IMR-90 (cell line): Measurements from ENCODE around the gene ABCA4. TPM values are rescaled to one million over a fixed set of nuclear protein-coding genes. Genes with fewer than 3 reads are reported as not detected.

Experiments used
- ATAC-seq: fragments of 200-7000 bp; cut with Tn5 transposase; 2 replicates; pipeline ENCODE4 v1.9.1; 2020; ENCODE audit warnings: low read depth, mild to moderate bottlenecking, moderate library complexity
- BruUV-seq: library from RNA; stranded (reverse); fragments of 400-500 nt; replicated peaks from 2 replicates; lab custom pipeline; 2021; lab: Mats Ljungman, UMichigan
- CTCF ChIA-PET: fragments of 300-600 bp; formaldehyde crosslinking; extraction: SDS; loops from one replicate; lab custom pipeline; 2021; ENCODE audit warnings: antibody characterized with exemption; lab: Yijun Ruan, JAX
- POLR2A ChIA-PET: fragments of 300-600 bp; sonication (Branson Sonifier 250); formaldehyde crosslinking; loops from one replicate; lab custom pipeline; 2022; ENCODE audit warnings: antibody characterized with exemption; ENCODE audit not compliant: unreplicated experiment; lab: Charles Lee
- DNase-seq: peaks from one replicate; pipeline ENCODE4 v3.0.0; 2013
- H2AFZ ChIP-seq: replicated peaks from 2 replicates; pipeline ENCODE3; 2013; ENCODE audit warnings: low read length, mild to moderate bottlenecking; ENCODE audit not compliant: poor library complexity
- H2AK5ac ChIP-seq: 2 replicates; pipeline ENCODE4 v1.6.1; 2013; ENCODE audit warnings: low read depth, low read length, inconsistent platforms
- H2AK9ac ChIP-seq: replicated peaks from 2 replicates; pipeline ENCODE3; 2013; ENCODE audit warnings: mild to moderate bottlenecking, low read depth, low read length, moderate library complexity; ENCODE audit not compliant: poor library complexity
- H2BK120ac ChIP-seq: 2 replicates; pipeline ENCODE4 v1.6.1; 2013; ENCODE audit warnings: low read depth, low read length, inconsistent platforms
- H2BK15ac ChIP-seq: 3 replicates; pipeline ENCODE4 v1.6.1; 2013; ENCODE audit warnings: low read depth, low read length, inconsistent platforms
- H2BK20ac ChIP-seq: 2 replicates; pipeline ENCODE4 v1.6.1; 2013; ENCODE audit warnings: low read depth, mild to moderate bottlenecking, inconsistent platforms, low read length, moderate library complexity
- H2BK5ac ChIP-seq: 2 replicates; pipeline ENCODE4 v1.6.1; 2013; ENCODE audit warnings: mild to moderate bottlenecking, low read depth, low read length, inconsistent platforms; ENCODE audit not compliant: poor library complexity, severe bottlenecking
- H3K14ac ChIP-seq: replicated peaks from 2 replicates; pipeline ENCODE4 v1.6.1; 2013; ENCODE audit warnings: low read depth, low read length, inconsistent platforms
- H3K18ac ChIP-seq: 2 replicates; pipeline ENCODE4 v1.6.1; 2013; ENCODE audit warnings: low read depth, low read length, control low read depth
- H3K23ac ChIP-seq: 2 replicates; pipeline ENCODE4 v1.6.1; 2013; ENCODE audit warnings: low read depth, low read length, inconsistent platforms
- H3K27ac ChIP-seq: 2 replicates; pipeline ENCODE4 v1.5.1; 2013; ENCODE audit warnings: mild to moderate bottlenecking, control low read depth, low read length; ENCODE audit not compliant: insufficient read depth
- H3K27me3 ChIP-seq: 2 replicates; pipeline ENCODE4 v1.6.1; 2013; ENCODE audit warnings: low read length; ENCODE audit not compliant: control insufficient read depth, insufficient read depth
- H3K36me3 ChIP-seq: 2 replicates; pipeline ENCODE4 v1.6.1; 2013; ENCODE audit warnings: low read length, mixed read lengths; ENCODE audit not compliant: control insufficient read depth, insufficient read depth
- H3K4ac ChIP-seq: 2 replicates; pipeline ENCODE4 v1.6.1; 2013; ENCODE audit warnings: low read depth, low read length, inconsistent platforms
- H3K4me1 ChIP-seq: 2 replicates; pipeline ENCODE4 v1.6.1; 2013; ENCODE audit warnings: low read length, mixed read lengths; ENCODE audit not compliant: control insufficient read depth, insufficient read depth
- H3K4me2 ChIP-seq: 2 replicates; pipeline ENCODE4 v1.6.1; 2013; ENCODE audit warnings: low read depth, mild to moderate bottlenecking, control low read depth, low read length, moderate library complexity
- H3K4me3 ChIP-seq: 2 replicates; pipeline ENCODE4 v1.5.1; 2013; ENCODE audit warnings: low read depth, mild to moderate bottlenecking, control low read depth, low read length, moderate library complexity; ENCODE audit not compliant: insufficient read depth
- H3K56ac ChIP-seq: 2 replicates; pipeline ENCODE4 v1.6.1; 2013; ENCODE audit warnings: low read length, inconsistent platforms; ENCODE audit not compliant: insufficient read depth; ENCODE audit errors: extremely low read depth
- H3K79me1 ChIP-seq, 2 experiments: 2 replicates each; pipeline ENCODE4 v1.6.1; 2013; ENCODE audit warnings: low read length in 2 of 2, inconsistent platforms in 1 of 2, low read depth in 1 of 2
- H3K9ac ChIP-seq: 2 replicates; pipeline ENCODE4 v1.6.1; 2013; ENCODE audit warnings: low read depth, low read length, control low read depth
- H3K9me1 ChIP-seq: 2 replicates; pipeline ENCODE4 v1.6.1; 2013; ENCODE audit warnings: low read length, inconsistent platforms; ENCODE audit not compliant: insufficient read depth
- H3K9me3 ChIP-seq: 2 replicates; pipeline ENCODE4 v1.6.1; 2013; ENCODE audit warnings: low read length; ENCODE audit not compliant: control insufficient read depth, insufficient read depth
- H4K20me1 ChIP-seq: 2 replicates; pipeline ENCODE4 v1.6.1; 2013; ENCODE audit warnings: low read length, inconsistent platforms; ENCODE audit not compliant: insufficient read depth
- H4K5ac ChIP-seq: 2 replicates; pipeline ENCODE4 v1.6.1; 2013; ENCODE audit warnings: mild to moderate bottlenecking, low read depth, low read length, control low read depth
- H4K8ac ChIP-seq, 2 experiments: 2 replicates each; pipeline ENCODE4 v1.6.1; 2013; ENCODE audit warnings: low read depth in 2 of 2, low read length in 2 of 2, control low read depth in 1 of 2, inconsistent platforms in 1 of 2
- H4K91ac ChIP-seq: 2 replicates; pipeline ENCODE4 v1.6.1; 2013; ENCODE audit warnings: low read depth, low read length, inconsistent platforms; ENCODE audit not compliant: insufficient read depth
- MAFK ChIP-seq: IDR thresholded peaks from 2 replicates; pipeline ENCODE4 v1.6.1; 2012; ENCODE audit warnings: low read depth, low read length, improper control_type of control experiment
- RAD21 ChIP-seq: IDR thresholded peaks from 2 replicates; pipeline ENCODE4 v1.6.1; 2012; ENCODE audit warnings: low read length, improper control_type of control experiment
- WGBS, 2 experiments: methylation state at CpG; one replicate each; pipeline versions ENCODE4 v1.1.5 to v1.1.7; 2013; ENCODE audit warnings: missing lambda C conversion rate in 2 of 2; ENCODE audit not compliant: insufficient read length in 1 of 2; ENCODE audit errors: extremely low coverage in 2 of 2; 5-methylcytosine and 5-hydroxymethylcytosine counted together
- dilution Hi-C: fragments of 300-500 bp; cut with HindIII; formaldehyde crosslinking; loops from one replicate; pipeline ENCODE4 v1.14.3; 2018; ENCODE audit warnings: low sequenced_read_pairs; ENCODE audit not compliant: unreplicated experiment
- in situ Hi-C: fragments of 300-500 bp; cut with MboI; formaldehyde crosslinking; loops from 3 replicates; pipeline ENCODE4 v1.14.3; 2019; ENCODE audit warnings: low sequenced_read_pairs, inconsistent platforms, mixed read lengths
- intact Hi-C: fragments of 100-400 bp; cut with micrococcal nuclease; formaldehyde crosslinking; loops from 2 replicates; pipeline ENCODE4 v1.10.0; 2022
- polyA plus RNA-seq, 3 experiments: library from polyadenylated mRNA; depleted of rRNA; stranded (reverse); fragments of >200 nt; gene quantifications; 2 replicates each; pipeline ENCODE4 v1.2.3, GENCODE V29; 2012; ENCODE audit warnings: low replicate concordance in 1 of 3
- total RNA-seq: library from RNA; depleted of rRNA; stranded (reverse); fragments of >200 nt; gene quantifications from 2 replicates; pipeline ENCODE4 v1.2.3, GENCODE V29; 2012

Gene ABCA4
- total and polyA plus RNA-seq, 2 of the 4 experiments (the other 2 are of a cell fraction): under 0.01 to 0.36 TPM

- Histone ChIP-seq H2AFZ (no peak overlapping the region), H2BK120ac (no peak overlapping the region), H2BK5ac (no peak overlapping the region), H2AK9ac (no peak overlapping the region), H4K5ac (no peak overlapping the region), H4K20me1 (no peaks in the 10 kb centered on the region), H3K27me3 (peaks cover 17% of the 10 kb centered on the region), H3K14ac (no peak overlapping the region), H3K79me1 (no peaks in the 10 kb centered on the region), H3K4me2 (no peak overlapping the region), H3K9me3 (no peaks in the 10 kb centered on the region), H3K9me1 (no peaks in the 10 kb centered on the region), H3K56ac (no peak overlapping the region), H3K23ac (no peak overlapping the region), H3K18ac (no peak overlapping the region), H3K4ac (no peak overlapping the region), H4K91ac (no peak overlapping the region), H3K36me3 (no peaks in the 10 kb centered on the region), H3K4me1 (no peaks in the 10 kb centered on the region; the same call in 1 of the 2 replicates), H2BK20ac (no peak overlapping the region), H2BK15ac (no peak overlapping the region), H3K27ac (no peak overlapping the region), H3K4me3 (no peak overlapping the region), H4K8ac (no peak overlapping the region), H2AK5ac (no peak overlapping the region), H3K9ac (no peak overlapping the region)
- in situ Hi-C loops (no loop called here), dilution Hi-C loops (no loop called here), intact Hi-C loops (loop anchor here (5.0 kb wide), 1 partner anchor 36 kb away; no protein-coding TSS in a partner anchor)
- no TSS peak for BruUV-seq
- ATAC-seq: peak; percentile 29; the same call in 1 of the 2 replicates
- ChIA-PET CTCF (no interaction called here), POLR2A (no interaction called here)
- 80% methylated on average over 1 of the region's 9 CpGs; no CpG with 5 or more reads in 1 of the 2 experiments for WGBS, 2 experiments
- peak; percentile 46 for DNase-seq
- TF ChIP-seq RAD21: no peak
- 0 out of 2 replicates have a peak, but pooled peaks have one; percentile 16 for TF ChIP-seq MAFK
These were observed 14.9 kb downstream of the ABCA4 start for GRCh38 chr1:94105957-94106529.
